DND-41 (cell line): ENCODE results near the gene PHACTR3.

Source experiments
- ATAC-seq: fragments of 200-7000 bp; cut with Tn5 transposase; 3 replicates; pipeline ENCODE4 v1.9.1; 2021; ENCODE audit warnings: low read depth; ENCODE audit not compliant: insufficient read depth
- DNase-seq: peaks from one replicate; pipeline ENCODE4 v3.0.0-alpha.2; 2020
- H2AFZ ChIP-seq: 2 replicates; pipeline ENCODE4 v1.6.0; 2012; ENCODE audit warnings: low read depth, low read length
- H3K27ac ChIP-seq: 2 replicates; pipeline ENCODE4 v1.5.1; 2012; ENCODE audit warnings: low read length, inconsistent platforms
- H3K27me3 ChIP-seq: fragments of 200-600 bp; sonication (generic); 2 replicates; pipeline ENCODE4 v1.6.0; 2012; ENCODE audit warnings: low read length, mild to moderate bottlenecking, inconsistent platforms; ENCODE audit not compliant: insufficient read depth, poor library complexity
- H3K36me3 ChIP-seq: 2 replicates; pipeline ENCODE4 v1.5.1; 2012; ENCODE audit warnings: low read length, inconsistent platforms; ENCODE audit not compliant: insufficient read depth
- H3K4me1 ChIP-seq: 2 replicates; pipeline ENCODE4 v1.5.1; 2012; ENCODE audit warnings: mild to moderate bottlenecking, low read length; ENCODE audit not compliant: insufficient read depth
- H3K4me2 ChIP-seq: 2 replicates; pipeline ENCODE4 v1.6.0; 2012; ENCODE audit warnings: mild to moderate bottlenecking, moderate library complexity, low read length, inconsistent platforms; ENCODE audit not compliant: insufficient read depth
- H3K4me3 ChIP-seq, 2 experiments: fragments of 200-600 bp in 1 of 2; shearing (Covaris generic) in 1 of 2; 2 replicates each; pipeline ENCODE4 v1.5.1; 2012 to 2016; ENCODE audit warnings: inconsistent platforms in 2 of 2, low read length in 2 of 2, mild to moderate bottlenecking in 2 of 2, low read depth in 1 of 2, moderate library complexity in 1 of 2
- H3K79me2 ChIP-seq: 2 replicates; pipeline ENCODE4 v1.6.0; 2012; ENCODE audit warnings: low read length, inconsistent platforms; ENCODE audit not compliant: insufficient read depth
- H3K9ac ChIP-seq: 2 replicates; pipeline ENCODE4 v1.6.0; 2012; ENCODE audit warnings: low read depth, mild to moderate bottlenecking, inconsistent platforms, low read length, moderate library complexity
- H3K9me3 ChIP-seq: 2 replicates; pipeline ENCODE4 v1.5.1; 2012; ENCODE audit warnings: low read length, moderate library complexity, mild to moderate bottlenecking, inconsistent platforms; ENCODE audit not compliant: insufficient read depth, severe bottlenecking
- H4K20me1 ChIP-seq: 2 replicates; pipeline ENCODE4 v1.6.0; 2012; ENCODE audit warnings: low read length; ENCODE audit not compliant: insufficient read depth
- CTCF ChIP-seq: IDR thresholded peaks from 2 replicates; pipeline ENCODE4 v1.5.1; 2012; ENCODE audit warnings: borderline replicate concordance, low read length, moderate library complexity, mild to moderate bottlenecking; ENCODE audit not compliant: poor library complexity, severe bottlenecking; ENCODE audit errors: extremely low read depth
- EZH2 ChIP-seq: IDR thresholded peaks from 3 replicates; pipeline ENCODE4 v1.6.1; 2012; ENCODE audit warnings: borderline replicate concordance, low read depth, mild to moderate bottlenecking, moderate library complexity, low read length, inconsistent platforms; ENCODE audit not compliant: severe bottlenecking

Gene PHACTR3

DNA sequence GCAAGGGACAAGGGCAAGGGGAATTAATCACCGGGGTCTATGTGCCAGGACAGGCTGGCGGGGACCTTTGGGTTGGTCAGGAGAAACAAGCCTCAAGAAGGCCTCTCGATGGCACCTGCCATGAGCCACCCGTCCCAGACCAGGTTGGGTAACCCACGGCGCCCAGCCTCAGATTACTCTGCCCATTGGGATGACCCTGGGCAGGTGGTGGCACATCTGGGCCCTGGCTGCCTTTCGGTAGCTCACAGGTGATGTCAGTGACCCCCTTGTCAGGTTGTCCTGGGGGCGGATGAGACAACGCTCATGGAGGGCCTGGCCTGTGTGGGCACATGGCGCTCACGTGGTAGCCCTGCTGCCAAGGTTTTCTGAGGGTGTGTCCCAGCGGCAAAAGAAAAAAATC, 176.9 kb downstream of the PHACTR3 start:
- H3K27ac ChIP-seq: no peak overlapping the region
- no peaks in the 10 kb centered on the region for H3K4me1 ChIP-seq
- no peaks in the 10 kb centered on the region for H3K9me3 ChIP-seq
- DNase-seq (no peak), ATAC-seq (no peak)
- H3K36me3 ChIP-seq: no peaks in the 10 kb centered on the region
- H3K4me3 ChIP-seq: no peak overlapping the region
- peaks cover 24% of the 10 kb centered on the region for H3K27me3 ChIP-seq
- peaks cover 10% of the 10 kb centered on the region for H4K20me1 ChIP-seq
- H3K79me2 ChIP-seq: no peaks in the 10 kb centered on the region
- no peak overlapping the region for H3K4me2 ChIP-seq
- no peak overlapping the region for H3K9ac ChIP-seq
- TF ChIP-seq CTCF (no peak), EZH2 (no peak)
- no peak overlapping the region for H2AFZ ChIP-seq

DNA sequence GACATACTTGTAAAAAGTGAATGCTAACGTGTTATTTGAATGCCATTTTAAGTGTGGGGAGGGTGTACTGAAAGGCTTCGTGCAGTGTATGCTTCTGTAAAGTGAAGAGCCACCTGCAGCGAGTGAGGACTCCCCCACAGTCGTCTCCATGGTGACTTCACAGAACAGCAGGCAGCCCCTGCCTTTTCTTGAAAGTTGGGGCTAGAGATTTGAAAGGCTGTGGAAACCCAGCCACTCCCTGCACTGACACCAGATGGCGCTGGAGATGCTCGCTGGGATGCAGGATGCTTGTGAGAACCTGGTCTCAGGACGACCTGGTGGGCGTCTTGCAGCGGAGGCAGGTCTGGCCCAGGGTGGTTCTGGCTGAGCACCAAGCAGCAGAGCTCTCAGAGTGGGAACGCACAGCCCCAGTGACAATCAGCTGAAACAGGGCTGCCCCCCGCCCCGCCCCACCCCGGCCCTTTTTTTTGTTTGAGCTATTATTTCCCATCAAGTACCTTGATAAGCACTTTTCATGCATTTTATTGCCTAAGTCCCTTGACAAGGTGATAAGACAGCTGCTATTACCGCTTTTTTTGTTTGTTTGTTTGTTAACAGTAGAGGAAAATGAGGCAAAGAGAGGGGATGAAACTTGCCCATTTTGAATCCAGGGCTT, 178.8 kb downstream of the PHACTR3 start:
- no peak overlapping the region for H2AFZ ChIP-seq
- no peak overlapping the region for H3K27ac ChIP-seq
- no peaks in the 10 kb centered on the region for H3K9me3 ChIP-seq
- H3K4me2 ChIP-seq: no peak overlapping the region
- H3K4me3 ChIP-seq: no peak overlapping the region
- peak; percentile 69 for DNase-seq
- peak; percentile 77 for ATAC-seq
- no peaks in the 10 kb centered on the region for H3K4me1 ChIP-seq
- no peaks in the 10 kb centered on the region for H3K79me2 ChIP-seq
- peaks cover 13% of the 10 kb centered on the region for H4K20me1 ChIP-seq
- H3K9ac ChIP-seq: no peak overlapping the region
- TF ChIP-seq CTCF (peak; percentile 92), EZH2 (no peak)
- H3K27me3 ChIP-seq: peaks cover 18% of the 10 kb centered on the region
- H3K36me3 ChIP-seq: no peaks in the 10 kb centered on the region

- TF ChIP-seq EZH2 (no peak), CTCF (no peak)
- H3K4me1 ChIP-seq: no peaks in the 10 kb centered on the region
- no peak for ATAC-seq
- no peaks in the 10 kb centered on the region for H3K79me2 ChIP-seq
- no peak overlapping the region for H3K4me2 ChIP-seq
- H3K4me3 ChIP-seq: no peak overlapping the region
- DNase-seq: no peak
- no peaks in the 10 kb centered on the region for H3K9me3 ChIP-seq
- H3K27me3 ChIP-seq: peaks cover 18% of the 10 kb centered on the region
- H2AFZ ChIP-seq: no peak overlapping the region
- peaks cover 13% of the 10 kb centered on the region for H4K20me1 ChIP-seq
- H3K27ac ChIP-seq: no peak overlapping the region
- H3K36me3 ChIP-seq: no peaks in the 10 kb centered on the region
- H3K9ac ChIP-seq: no peak overlapping the region
Measured at GRCh38 chr20:59783641-59784010, 179.3 kb downstream of the PHACTR3 start.
